HepG2 (cell line): ENCODE data around the gene IQCK. TPM values are rescaled to one million over a fixed set of nuclear protein-coding genes. Genes with fewer than 3 reads are reported as not detected.
A peak's percentile ranks its signal among the peaks of the same experiment; 100 is the strongest.

ENCODE experiments used
- ARHGAP35 ChIP-seq: sonication (generic); formaldehyde crosslinking; IDR thresholded peaks from 2 replicates; pipeline ENCODE4 v1.9.0; 2022; ENCODE audit warnings: mild to moderate bottlenecking, inconsistent platforms, moderate library complexity, missing genetic modification reagents, borderline replicate concordance
- ARNTL ChIP-seq: sonication (generic); formaldehyde crosslinking; IDR thresholded peaks from 2 replicates; pipeline ENCODE4 v1.4.0; 2020; ENCODE audit warnings: mild to moderate bottlenecking, missing genetic modification reagents
- DNMT1 ChIP-seq: sonication (generic); formaldehyde crosslinking; IDR thresholded peaks from 2 replicates; pipeline ENCODE4 v1.5.1; 2020; ENCODE audit warnings: mild to moderate bottlenecking, missing genetic modification reagents
- E2F5 ChIP-seq: sonication (generic); formaldehyde crosslinking; conservative IDR thresholded peaks from 2 replicates; pipeline ENCODE4 v1.4.0; 2020; ENCODE audit warnings: missing genetic modification reagents
- EEA1 ChIP-seq: sonication (generic); formaldehyde crosslinking; IDR thresholded peaks from 2 replicates; pipeline ENCODE4 v1.5.1; 2020; ENCODE audit warnings: mild to moderate bottlenecking, missing genetic modification reagents, borderline replicate concordance
- ERF ChIP-seq: IDR thresholded peaks from 2 replicates; pipeline ENCODE4 v1.6.1; 2018; ENCODE audit warnings: missing biosample characterization, missing genetic modification reagents
- FOSL1 ChIP-seq: sonication (generic); formaldehyde crosslinking; IDR thresholded peaks from 2 replicates; pipeline ENCODE4 v1.9.0; 2021; ENCODE audit warnings: missing genetic modification reagents, borderline replicate concordance
- HIC2 ChIP-seq: sonication (generic); formaldehyde crosslinking; IDR thresholded peaks from 2 replicates; pipeline ENCODE4 v1.9.0; 2022; ENCODE audit warnings: low read depth, missing genetic modification reagents
- JDP2 ChIP-seq: sonication (generic); formaldehyde crosslinking; IDR thresholded peaks from 2 replicates; pipeline ENCODE4 v1.8.1; 2022; ENCODE audit warnings: missing genetic modification reagents, borderline replicate concordance
- KLF13 ChIP-seq: sonication (generic); formaldehyde crosslinking; IDR thresholded peaks from 2 replicates; pipeline ENCODE4 v1.4.0; 2020; ENCODE audit warnings: mild to moderate bottlenecking, missing genetic modification reagents
- NFIB ChIP-seq: sonication (generic); formaldehyde crosslinking; IDR thresholded peaks from 2 replicates; pipeline ENCODE4 v1.9.0; 2021; ENCODE audit warnings: missing genetic modification reagents, mild to moderate bottlenecking, borderline replicate concordance
- PCBP2 ChIP-seq: fragments of 200-400 bp; formaldehyde crosslinking; optimal IDR thresholded peaks from 2 replicates; pipeline ENCODE3; 2018; ENCODE audit warnings: low read length, low read depth; ENCODE audit not compliant: poor library complexity, severe bottlenecking
- RXRA ChIP-seq: sonication (generic); formaldehyde crosslinking; IDR thresholded peaks from 2 replicates; pipeline ENCODE4 v1.5.1; 2020; ENCODE audit warnings: missing genetic modification reagents
- SMAD9 ChIP-seq: sonication (generic); formaldehyde crosslinking; IDR thresholded peaks from 2 replicates; pipeline ENCODE4 v1.5.1; 2020; ENCODE audit warnings: mild to moderate bottlenecking, missing genetic modification reagents
- SP2 ChIP-seq: sonication (generic); formaldehyde crosslinking; IDR thresholded peaks from 2 replicates; pipeline ENCODE4 v1.5.1; 2020; ENCODE audit warnings: mild to moderate bottlenecking, missing genetic modification reagents
- TMF1 ChIP-seq: sonication (generic); formaldehyde crosslinking; IDR thresholded peaks from 2 replicates; pipeline ENCODE4 v1.8.1; 2022; ENCODE audit warnings: low read depth, missing genetic modification reagents
- ZBTB37 ChIP-seq: sonication (generic); formaldehyde crosslinking; IDR thresholded peaks from 2 replicates; pipeline ENCODE4 v1.4.0; 2020; ENCODE audit warnings: mild to moderate bottlenecking, missing genetic modification reagents
- ZNF12 ChIP-seq: sonication (generic); formaldehyde crosslinking; IDR thresholded peaks from 2 replicates; pipeline ENCODE4 v1.5.0; 2020; ENCODE audit warnings: missing genetic modification reagents
- ZNF503 ChIP-seq: sonication (generic); formaldehyde crosslinking; IDR thresholded peaks from 2 replicates; pipeline ENCODE4 v1.4.0; 2020; ENCODE audit warnings: missing genetic modification reagents
- ZNF513 ChIP-seq: sonication (generic); formaldehyde crosslinking; conservative IDR thresholded peaks from 2 replicates; pipeline ENCODE4 v1.5.0; 2020; ENCODE audit warnings: missing genetic modification reagents
- ZNF775 ChIP-seq: sonication (generic); formaldehyde crosslinking; IDR thresholded peaks from 2 replicates; pipeline ENCODE4 v1.4.0; 2020; ENCODE audit warnings: missing genetic modification reagents, mild to moderate bottlenecking, moderate library complexity, borderline replicate concordance
- polyA plus RNA-seq, 8 experiments: library from polyadenylated mRNA; depleted of rRNA in 3 of 8; stranded (reverse) in 7 of 8; unstranded in 1 of 8; fragments of >200 nt; fragmentation: Illumina TruSeq in 4 of 8; extraction: Trizol in 4 of 8; gene quantifications; 2 replicates each; pipeline versions ENCODE4 v1.2.1 to v1.2.3, GENCODE V29; 2011 to 2016; ENCODE audit warnings: low read depth in 4 of 8, missing spikeins in 1 of 8, mixed read lengths in 1 of 8; ENCODE audit not compliant: insufficient read depth in 1 of 8
- total RNA-seq, 5 experiments: library from RNA; depleted of rRNA; stranded (reverse); fragments of >200 nt; fragmentation: Illumina TruSeq; extraction: Trizol; gene quantifications; 2 replicates each; pipeline ENCODE4 v1.2.3, GENCODE V29; 2016; ENCODE audit warnings: low read depth in 1 of 5

Gene IQCK
- total and polyA plus RNA-seq, 2 of the 13 experiments (the other 11 are each of a cell fraction or from before 2014, with no cell fraction given): 5.1 to 7.3 TPM

- TF ChIP-seq ZNF503: peak; percentile 86; the same call in 1 of the 2 replicates
- peak; percentile 90 for TF ChIP-seq RXRA (CRISPR knock-in tag)
- peak; percentile 93 for TF ChIP-seq HIC2 (CRISPR knock-in tag)
- peak; percentile 82 for TF ChIP-seq SP2
- TF ChIP-seq KLF13: peak; percentile 97
- peak; percentile 95 for TF ChIP-seq ARNTL (CRISPR knock-in tag)
- peak; percentile 86 for TF ChIP-seq E2F5 (CRISPR knock-in tag)
- peak; percentile 69 for TF ChIP-seq TMF1
- TF ChIP-seq JDP2 (CRISPR knock-in tag): no peak; the same call in 1 of the 2 replicates
- TF ChIP-seq ZBTB37 (CRISPR knock-in tag): no peak
- peak; percentile 17; the same call in 1 of the 2 replicates for TF ChIP-seq ZNF513
- TF ChIP-seq PCBP2: no peak
- TF ChIP-seq DNMT1 (CRISPR knock-in tag): no peak; the same call in none of the 2 replicates
- TF ChIP-seq NFIB (CRISPR knock-in tag): no peak
- peak; percentile 91; the same call in 1 of the 2 replicates for TF ChIP-seq SMAD9
- TF ChIP-seq ARHGAP35 (CRISPR knock-in tag): peak; percentile 86; the same call in 1 of the 2 replicates
- TF ChIP-seq EEA1 (CRISPR knock-in tag): no peak
- peak; percentile 85; the same call in 1 of the 2 replicates for TF ChIP-seq ERF (CRISPR knock-in tag)
- peak; percentile 86; the same call in 1 of the 2 replicates for TF ChIP-seq ZNF775 (CRISPR knock-in tag)
- TF ChIP-seq FOSL1 (CRISPR knock-in tag): no peak
- TF ChIP-seq ZNF12: peak; percentile 45; the same call in 1 of the 2 replicates
Observed at GRCh38 chr16:19717741-19718623, at the start of gene IQCK, which contains the start of gene KNOP1 (continued).
